Cardiac muscle cell (in vitro differentiated cells and primary cell): ENCODE results near the gene LPAR1. TPM values are rescaled to one million over a fixed set of nuclear protein-coding genes. Genes with fewer than 3 reads are reported as not detected.

Source experiments
- DNase-seq, 2 donors: peaks; one replicate each; pipeline versions ENCODE4 v3.0.0 to v3.0.0-alpha.2; 2010 to 2017; ENCODE audit warnings: low read depth in 1 of 2, low spot score in 1 of 2
- H3K27ac ChIP-seq: fragments of 200-600 bp; sonication (generic); 2 replicates; pipeline ENCODE4 v1.5.1; 2016
- H3K27me3 ChIP-seq: fragments of 200-600 bp; sonication (generic); 2 replicates; pipeline ENCODE4 v1.6.0; 2016; ENCODE audit warnings: control low read depth
- H3K36me3 ChIP-seq: fragments of 200-600 bp; sonication (generic); 2 replicates; pipeline ENCODE4 v1.5.1; 2016; ENCODE audit warnings: control low read depth
- H3K4me1 ChIP-seq: fragments of 200-600 bp; sonication (generic); 2 replicates; pipeline ENCODE4 v1.8.1; 2017; ENCODE audit warnings: low read depth, mild to moderate bottlenecking, mixed run types
- H3K4me3 ChIP-seq: fragments of 200-600 bp; sonication (generic); 2 replicates; pipeline ENCODE4 v1.5.1; 2016; ENCODE audit warnings: mild to moderate bottlenecking
- H3K9me3 ChIP-seq: fragments of 200-600 bp; sonication (generic); 2 replicates; pipeline ENCODE4 v1.5.1; 2017; ENCODE audit warnings: low read depth, mild to moderate bottlenecking, control low read depth
- CTCF ChIP-seq: IDR thresholded peaks from 2 replicates; pipeline ENCODE4 v1.5.1; 2012; ENCODE audit warnings: low read depth, mild to moderate bottlenecking, low read length
- polyA plus RNA-seq: library from polyadenylated mRNA; unstranded; fragments of >200 nt; fragmentation: Nextera tagmentation; extraction: Ambion mirVana; gene quantifications from 2 replicates; pipeline ENCODE4 v1.2.1, GENCODE V29; 2016
- total RNA-seq: library from RNA; depleted of rRNA; stranded (reverse); fragments of >200 nt; gene quantifications from 2 replicates; pipeline ENCODE4 v1.2.3, GENCODE V29; 2016

Gene LPAR1
- total and polyA plus RNA-seq, 2 experiments from 2014 or later: 0.77 to 1.9 TPM

GRCh38 chr9:110856772-110857171 is 181.5 kb downstream of the LPAR1 start:
- H3K4me3 ChIP-seq: no peak overlapping the region
- TF ChIP-seq CTCF: no peak
- no peaks in the 10 kb centered on the region for H3K36me3 ChIP-seq
- no peak for DNase-seq
- no peaks in the 10 kb centered on the region for H3K4me1 ChIP-seq
- no peak overlapping the region for H3K27ac ChIP-seq
- no peaks in the 10 kb centered on the region for H3K9me3 ChIP-seq
- no peaks in the 10 kb centered on the region for H3K27me3 ChIP-seq

GRCh38 chr9:110850401-110851135 is 187.7 kb downstream of the LPAR1 start:
- H3K27ac ChIP-seq: no peak overlapping the region
- DNase-seq: no peak
- no peaks in the 10 kb centered on the region for H3K4me1 ChIP-seq
- H3K4me3 ChIP-seq: no peak overlapping the region
- no peak for TF ChIP-seq CTCF
- H3K36me3 ChIP-seq: no peaks in the 10 kb centered on the region
- no peaks in the 10 kb centered on the region for H3K27me3 ChIP-seq
- H3K9me3 ChIP-seq: no peaks in the 10 kb centered on the region

- DNase-seq: peak in 1 of 2 donors; percentile 86
- Histone ChIP-seq H3K4me1 (no peaks in the 10 kb centered on the region), H3K27ac (no peak overlapping the region), H3K9me3 (no peaks in the 10 kb centered on the region), H3K27me3 (no peaks in the 10 kb centered on the region), H3K4me3 (no peak overlapping the region), H3K36me3 (no peaks in the 10 kb centered on the region)
- no peak for TF ChIP-seq CTCF
Measured at GRCh38 chr9:110847671-110848070, 190.6 kb downstream of the LPAR1 start.

GRCh38 chr9:110846215-110846614 is 192.1 kb downstream of the LPAR1 start:
- Histone ChIP-seq H3K36me3 (no peaks in the 10 kb centered on the region), H3K9me3 (no peaks in the 10 kb centered on the region), H3K4me3 (no peak overlapping the region), H3K27me3 (no peaks in the 10 kb centered on the region), H3K27ac (no peak overlapping the region), H3K4me1 (no peaks in the 10 kb centered on the region)
- no peak for TF ChIP-seq CTCF
- no peak for DNase-seq

- H3K4me1 ChIP-seq: no peaks in the 10 kb centered on the region
- DNase-seq: no peak
- H3K4me3 ChIP-seq: no peak overlapping the region
- no peaks in the 10 kb centered on the region for H3K9me3 ChIP-seq
- TF ChIP-seq CTCF: no peak
- no peaks in the 10 kb centered on the region for H3K36me3 ChIP-seq
- no peak overlapping the region for H3K27ac ChIP-seq
- H3K27me3 ChIP-seq: no peaks in the 10 kb centered on the region
Measured at GRCh38 chr9:110844121-110844520, 194.1 kb downstream of the LPAR1 start.
